ENCODE results near the gene CD180.

DNA sequence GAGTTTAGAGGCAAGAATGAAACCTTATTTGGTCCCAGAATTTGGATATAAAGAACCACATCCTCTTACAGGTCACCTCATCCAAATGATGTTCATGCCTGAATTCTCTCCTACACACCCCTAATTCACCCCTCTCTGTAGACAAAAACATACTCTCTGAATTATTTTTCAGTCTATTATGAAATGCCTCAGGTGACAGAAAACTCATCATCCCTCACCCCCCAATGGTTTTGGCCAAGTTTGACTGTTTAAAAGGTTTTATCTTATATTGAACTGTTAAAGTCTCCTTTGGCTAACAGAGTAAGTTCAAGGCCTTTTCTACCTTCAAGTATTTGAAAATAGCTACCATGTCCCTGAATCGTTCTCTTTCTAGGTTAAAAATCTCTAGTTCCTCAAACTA is 2.3 kb upstream of the CD180 start:
- TF ChIP-seq, protein P1, sequence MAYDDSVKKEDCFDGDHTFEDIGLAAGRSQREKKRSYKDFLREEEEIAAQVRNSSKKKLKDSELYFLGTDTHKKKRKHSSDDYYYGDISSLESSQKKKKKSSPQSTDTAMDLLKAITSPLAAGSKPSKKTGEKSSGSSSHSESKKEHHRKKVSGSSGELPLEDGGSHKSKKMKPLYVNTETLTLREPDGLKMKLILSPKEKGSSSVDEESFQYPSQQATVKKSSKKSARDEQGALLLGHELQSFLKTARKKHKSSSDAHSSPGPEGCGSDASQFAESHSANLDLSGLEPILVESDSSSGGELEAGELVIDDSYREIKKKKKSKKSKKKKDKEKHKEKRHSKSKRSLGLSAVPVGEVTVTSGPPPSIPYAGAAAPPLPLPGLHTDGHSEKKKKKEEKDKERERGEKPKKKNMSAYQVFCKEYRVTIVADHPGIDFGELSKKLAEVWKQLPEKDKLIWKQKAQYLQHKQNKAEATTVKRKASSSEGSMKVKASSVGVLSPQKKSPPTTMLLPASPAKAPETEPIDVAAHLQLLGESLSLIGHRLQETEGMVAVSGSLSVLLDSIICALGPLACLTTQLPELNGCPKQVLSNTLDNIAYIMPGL (CRISPR knock-in tag; IDR thresholded peaks at IDR 0.05): no peak
- TF ChIP-seq, protein P2, sequence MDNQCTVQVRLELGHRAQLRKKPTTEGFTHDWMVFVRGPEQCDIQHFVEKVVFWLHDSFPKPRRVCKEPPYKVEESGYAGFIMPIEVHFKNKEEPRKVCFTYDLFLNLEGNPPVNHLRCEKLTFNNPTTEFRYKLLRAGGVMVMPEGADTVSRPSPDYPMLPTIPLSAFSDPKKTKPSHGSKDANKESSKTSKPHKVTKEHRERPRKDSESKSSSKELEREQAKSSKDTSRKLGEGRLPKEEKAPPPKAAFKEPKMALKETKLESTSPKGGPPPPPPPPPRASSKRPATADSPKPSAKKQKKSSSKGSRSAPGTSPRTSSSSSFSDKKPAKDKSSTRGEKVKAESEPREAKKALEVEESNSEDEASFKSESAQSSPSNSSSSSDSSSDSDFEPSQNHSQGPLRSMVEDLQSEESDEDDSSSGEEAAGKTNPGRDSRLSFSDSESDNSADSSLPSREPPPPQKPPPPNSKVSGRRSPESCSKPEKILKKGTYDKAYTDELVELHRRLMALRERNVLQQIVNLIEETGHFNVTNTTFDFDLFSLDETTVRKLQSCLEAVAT (IDR thresholded peaks at IDR 0.05): no peak

All from K562 (cell line).